HL-60/S4 treated with retinoic acid at 250 ng/mL for 4 days and 3 days (cell line): Measurements from ENCODE around the gene ARFIP2.

Experiments used
- in situ Hi-C: fragments of 300-500 bp; cut with MboI; formaldehyde crosslinking; loops from 2 replicates; pipeline ENCODE4 v1.7.0; 2022; ENCODE audit warnings: low sequenced_read_pairs

The ARFIP2 gene

GRCh38 chr11:6448574-6448973 is 32.6 kb downstream of the ARFIP2 start:
- in situ Hi-C loops: no loop called here

- in situ Hi-C loops: no loop called here
Measured at GRCh38 chr11:6443269-6444003, 37.7 kb downstream of the ARFIP2 start.

GRCh38 chr11:6442441-6442840 is 38.7 kb downstream of the ARFIP2 start:
- in situ Hi-C loops: no loop called here

GRCh38 chr11:6440906-6441358 is 40.2 kb downstream of the ARFIP2 start, which contains the start of gene HPX:
TSS of gene HPX (minus strand) at chr11:6440987. CDS start at chr11:6440963, 24 bp downstream.
- in situ Hi-C loops: no loop called here

- in situ Hi-C loops: no loop called here
Measured at GRCh38 chr11:6438979-6439571, 42.1 kb downstream of the ARFIP2 start.

- in situ Hi-C loops: no loop called here
Measured at GRCh38 chr11:6437993-6438392, 43.1 kb downstream of the ARFIP2 start.

- in situ Hi-C loops: no loop called here
Measured at GRCh38 chr11:6437423-6437822, 43.7 kb downstream of the ARFIP2 start.

- in situ Hi-C loops: no loop called here
Measured at GRCh38 chr11:6433998-6434660, 47.0 kb downstream of the ARFIP2 start.

GRCh38 chr11:6431861-6432260 is 49.3 kb downstream of the ARFIP2 start:
- in situ Hi-C loops: no loop called here

- in situ Hi-C loops: no loop called here
Measured at GRCh38 chr11:6427516-6427915, 53.6 kb downstream of the ARFIP2 start.
